ENCODE results near the gene LPCAT3. TPM values are rescaled to one million over a fixed set of nuclear protein-coding genes. Genes with fewer than 3 reads are reported as not detected.

The LPCAT3 gene
- polyA plus RNA-seq, 2 of the 4 experiments (the other 2 are of a cell fraction) = 42.8 to 53.4 TPM

DNA sequence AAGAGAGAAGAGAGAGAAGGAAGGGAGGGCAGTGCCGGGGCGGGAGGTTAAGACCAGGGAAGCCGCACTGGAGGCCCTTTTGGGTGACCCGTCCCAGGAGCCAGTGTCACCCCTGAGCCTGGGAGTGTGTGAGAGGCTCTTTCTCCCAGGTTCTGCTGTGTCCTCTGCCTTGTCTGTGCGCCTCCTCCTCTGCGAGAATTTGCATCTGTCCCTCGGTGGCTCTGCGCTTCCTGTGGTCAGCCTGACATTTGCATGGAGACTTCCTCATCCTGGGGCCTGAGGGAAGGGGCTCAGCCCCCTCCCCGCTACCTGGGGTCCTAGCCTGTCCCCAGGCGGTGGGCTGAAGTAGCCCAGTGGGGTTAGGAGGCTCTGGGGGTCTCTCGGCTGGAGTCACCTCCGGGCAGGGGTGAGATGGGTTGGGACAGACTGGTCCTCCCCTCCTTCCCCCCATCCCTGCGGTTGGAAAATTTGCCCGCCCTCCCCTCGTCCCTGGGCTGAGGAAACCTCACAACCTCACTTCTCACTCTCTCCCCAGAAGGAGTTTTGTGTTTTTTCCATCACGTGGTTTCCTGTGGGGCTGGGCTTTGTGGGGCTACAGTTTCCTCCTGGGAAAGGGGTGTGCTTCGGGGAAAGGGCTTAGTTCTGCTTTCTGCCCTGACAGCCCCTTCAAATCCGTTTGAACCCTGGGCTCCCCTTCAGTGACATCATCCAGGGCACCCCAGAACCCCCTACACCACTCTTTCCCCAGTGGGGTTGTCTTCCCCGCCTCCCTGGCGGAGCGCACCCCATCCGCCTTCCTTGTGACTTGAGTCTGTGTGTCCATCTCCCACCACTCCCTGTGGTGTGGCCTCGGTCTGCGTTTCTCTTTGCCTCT, 64.6 kb downstream of the LPCAT3 start:
- POLR2A ChIA-PET = no interaction called here
- CTCF ChIA-PET = interaction anchor here (0.6 to 22.6 kb wide), 6 partner anchors 8 to 26 kb away, joined by 4 to 370 read pairs (median 16); partner anchors contain the start of genes ATN1, C12orf57 and RNU7-1
- FAIRE-seq = no peak

DNA sequence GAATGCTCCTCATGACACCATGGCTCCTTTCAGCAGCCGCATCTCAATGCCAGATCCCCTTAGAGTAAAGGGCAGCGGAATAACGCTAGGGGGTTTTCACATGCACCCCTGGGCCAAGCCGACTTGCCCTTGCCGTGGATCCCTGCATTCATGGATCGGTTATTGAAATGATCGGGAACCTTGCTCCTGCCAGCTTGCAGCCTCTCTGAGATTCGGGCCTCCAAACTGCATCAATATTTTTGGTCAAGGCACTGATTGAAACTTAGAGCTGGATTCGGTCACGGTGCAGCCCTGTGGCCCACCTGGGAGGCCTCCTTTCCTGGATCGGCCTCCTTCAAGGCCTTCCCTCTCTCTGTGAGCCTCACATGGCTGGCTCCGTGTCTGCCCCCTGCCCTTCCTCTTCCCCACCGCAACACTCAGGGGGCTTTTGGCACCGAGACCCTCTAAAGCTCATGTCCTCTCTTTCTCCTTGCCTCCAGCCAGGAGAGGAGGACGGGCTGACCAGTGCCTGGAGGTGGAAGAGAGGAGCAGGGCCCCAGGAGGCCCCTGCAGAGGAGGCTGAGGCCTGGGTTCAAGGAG, 65.3 kb downstream of the LPCAT3 start:
- CTCF ChIA-PET = interaction anchor here (1.0 to 22.6 kb wide), 6 partner anchors 9 to 108 kb away, joined by 3 to 370 read pairs (median 10); partner anchors contain the start of gene ATN1
- 0 out of 3 replicates have a peak, but pooled peaks cover 3% of the 10 kb centered on the region for H3K4me1 ChIP-seq
- H3K4me3 ChIP-seq = no peak overlapping the region
- H3K9me3 ChIP-seq = no peaks in the 10 kb centered on the region
- 91% methylated on average over 15 of the region's 15 CpGs for WGBS (ENCODE audit: missing lambda C conversion rate)
- FAIRE-seq = no peak
- DNase-seq (ENCODE audit: low read depth in 1 of 2, low spot score in 1 of 2) = no peak
- no peak overlapping the region for H3K4me2 ChIP-seq
- no peak overlapping the region for H3K27ac ChIP-seq
- POLR2A ChIA-PET = interaction anchor here (0.6 kb wide), 1 partner anchor 8 kb away, joined by 3 read pairs; no protein-coding TSS in a partner anchor
- TF ChIP-seq KDM1A (IDR thresholded peaks at IDR 0.05; ENCODE audit: low read depth) (no peak), HDAC2 (IDR thresholded peaks at IDR 0.05) (no peak), MAFK (IDR thresholded peaks at IDR 0.05; ENCODE audit: partially characterized antibody) (no peak), EHMT2 (IDR thresholded peaks at IDR 0.05; ENCODE audit: low read depth) (no peak), NFE2L2 (conservative IDR thresholded peaks at IDR 0.05; ENCODE audit: low read length) (no peak), POLR2AphosphoS2 (conservative IDR thresholded peaks at IDR 0.05; ENCODE audit: low read length) (no peak)
- TF ChIP-seq, protein P1, sequence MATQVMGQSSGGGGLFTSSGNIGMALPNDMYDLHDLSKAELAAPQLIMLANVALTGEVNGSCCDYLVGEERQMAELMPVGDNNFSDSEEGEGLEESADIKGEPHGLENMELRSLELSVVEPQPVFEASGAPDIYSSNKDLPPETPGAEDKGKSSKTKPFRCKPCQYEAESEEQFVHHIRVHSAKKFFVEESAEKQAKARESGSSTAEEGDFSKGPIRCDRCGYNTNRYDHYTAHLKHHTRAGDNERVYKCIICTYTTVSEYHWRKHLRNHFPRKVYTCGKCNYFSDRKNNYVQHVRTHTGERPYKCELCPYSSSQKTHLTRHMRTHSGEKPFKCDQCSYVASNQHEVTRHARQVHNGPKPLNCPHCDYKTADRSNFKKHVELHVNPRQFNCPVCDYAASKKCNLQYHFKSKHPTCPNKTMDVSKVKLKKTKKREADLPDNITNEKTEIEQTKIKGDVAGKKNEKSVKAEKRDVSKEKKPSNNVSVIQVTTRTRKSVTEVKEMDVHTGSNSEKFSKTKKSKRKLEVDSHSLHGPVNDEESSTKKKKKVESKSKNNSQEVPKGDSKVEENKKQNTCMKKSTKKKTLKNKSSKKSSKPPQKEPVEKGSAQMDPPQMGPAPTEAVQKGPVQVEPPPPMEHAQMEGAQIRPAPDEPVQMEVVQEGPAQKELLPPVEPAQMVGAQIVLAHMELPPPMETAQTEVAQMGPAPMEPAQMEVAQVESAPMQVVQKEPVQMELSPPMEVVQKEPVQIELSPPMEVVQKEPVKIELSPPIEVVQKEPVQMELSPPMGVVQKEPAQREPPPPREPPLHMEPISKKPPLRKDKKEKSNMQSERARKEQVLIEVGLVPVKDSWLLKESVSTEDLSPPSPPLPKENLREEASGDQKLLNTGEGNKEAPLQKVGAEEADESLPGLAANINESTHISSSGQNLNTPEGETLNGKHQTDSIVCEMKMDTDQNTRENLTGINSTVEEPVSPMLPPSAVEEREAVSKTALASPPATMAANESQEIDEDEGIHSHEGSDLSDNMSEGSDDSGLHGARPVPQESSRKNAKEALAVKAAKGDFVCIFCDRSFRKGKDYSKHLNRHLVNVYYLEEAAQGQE (IDR thresholded peaks at IDR 0.05) = no peak
- TF ChIP-seq, protein P2, sequence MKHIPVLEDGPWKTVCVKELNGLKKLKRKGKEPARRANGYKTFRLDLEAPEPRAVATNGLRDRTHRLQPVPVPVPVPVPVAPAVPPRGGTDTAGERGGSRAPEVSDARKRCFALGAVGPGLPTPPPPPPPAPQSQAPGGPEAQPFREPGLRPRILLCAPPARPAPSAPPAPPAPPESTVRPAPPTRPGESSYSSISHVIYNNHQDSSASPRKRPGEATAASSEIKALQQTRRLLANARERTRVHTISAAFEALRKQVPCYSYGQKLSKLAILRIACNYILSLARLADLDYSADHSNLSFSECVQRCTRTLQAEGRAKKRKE (CRISPR knock-in tag; IDR thresholded peaks at IDR 0.05; ENCODE audit: low read depth) = no peak
- ATAC-seq = no peak

More for the DNA sequence above, 64.6 kb downstream of the LPCAT3 start:
- H3K4me3 ChIP-seq = no peak overlapping the region
- H3K4me2 ChIP-seq = no peak overlapping the region
- H3K27ac ChIP-seq = no peak overlapping the region
- TF ChIP-seq, protein P3, sequence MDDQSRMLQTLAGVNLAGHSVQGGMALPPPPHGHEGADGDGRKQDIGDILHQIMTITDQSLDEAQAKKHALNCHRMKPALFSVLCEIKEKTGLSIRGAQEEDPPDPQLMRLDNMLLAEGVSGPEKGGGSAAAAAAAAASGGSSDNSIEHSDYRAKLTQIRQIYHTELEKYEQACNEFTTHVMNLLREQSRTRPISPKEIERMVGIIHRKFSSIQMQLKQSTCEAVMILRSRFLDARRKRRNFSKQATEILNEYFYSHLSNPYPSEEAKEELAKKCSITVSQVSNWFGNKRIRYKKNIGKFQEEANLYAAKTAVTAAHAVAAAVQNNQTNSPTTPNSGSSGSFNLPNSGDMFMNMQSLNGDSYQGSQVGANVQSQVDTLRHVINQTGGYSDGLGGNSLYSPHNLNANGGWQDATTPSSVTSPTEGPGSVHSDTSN (IDR thresholded peaks at IDR 0.05) = no peak
- TF ChIP-seq CHD2 (IDR thresholded peaks at IDR 0.05; ENCODE audit: low read length, partially characterized antibody) = no peak
- TF ChIP-seq, protein P4, sequence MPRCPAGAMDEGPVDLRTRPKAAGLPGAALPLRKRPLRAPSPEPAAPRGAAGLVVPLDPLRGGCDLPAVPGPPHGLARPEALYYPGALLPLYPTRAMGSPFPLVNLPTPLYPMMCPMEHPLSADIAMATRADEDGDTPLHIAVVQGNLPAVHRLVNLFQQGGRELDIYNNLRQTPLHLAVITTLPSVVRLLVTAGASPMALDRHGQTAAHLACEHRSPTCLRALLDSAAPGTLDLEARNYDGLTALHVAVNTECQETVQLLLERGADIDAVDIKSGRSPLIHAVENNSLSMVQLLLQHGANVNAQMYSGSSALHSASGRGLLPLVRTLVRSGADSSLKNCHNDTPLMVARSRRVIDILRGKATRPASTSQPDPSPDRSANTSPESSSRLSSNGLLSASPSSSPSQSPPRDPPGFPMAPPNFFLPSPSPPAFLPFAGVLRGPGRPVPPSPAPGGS (IDR thresholded peaks at IDR 0.05) = no peak
- no peak for TF ChIP-seq ZSCAN20 (CRISPR knock-in tag; IDR thresholded peaks at IDR 0.05)
- no peak for TF ChIP-seq ESRRA (IDR thresholded peaks at IDR 0.05; ENCODE audit: borderline replicate concordance, low read length)
- no peak for TF ChIP-seq HEYL (CRISPR knock-in tag; IDR thresholded peaks at IDR 0.05)
- no peak for TF ChIP-seq TP53 (CRISPR knock-in tag; IDR thresholded peaks at IDR 0.05)
- TF ChIP-seq, protein P5, sequence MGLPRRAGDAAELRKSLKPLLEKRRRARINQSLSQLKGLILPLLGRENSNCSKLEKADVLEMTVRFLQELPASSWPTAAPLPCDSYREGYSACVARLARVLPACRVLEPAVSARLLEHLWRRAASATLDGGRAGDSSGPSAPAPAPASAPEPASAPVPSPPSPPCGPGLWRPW (IDR thresholded peaks at IDR 0.05) = no peak
- no peak for ATAC-seq
- no peaks in the 10 kb centered on the region for H3K9me3 ChIP-seq
- DNase-seq (ENCODE audit: low read depth in 1 of 2, low spot score in 1 of 2) = no peak
- H3K4me1 ChIP-seq = 0 out of 3 replicates have a peak, but pooled peaks cover 3% of the 10 kb centered on the region
- WGBS (ENCODE audit: missing lambda C conversion rate) = 83% methylated on average over 21 of the region's 24 CpGs
